HepG2 (cell line): ENCODE data around the gene KAT6B. TPM values are rescaled to one million over a fixed set of nuclear protein-coding genes. Genes with fewer than 3 reads are reported as not detected.

ENCODE experiments used
- ATAC-seq: fragments of 200-7000 bp; cut with Tn5 transposase; 3 replicates; pipeline ENCODE4 v1.9.1; 2020; ENCODE audit warnings: mild to moderate bottlenecking, moderate library complexity
- BruUV-seq: library from RNA; stranded (reverse); fragments of 400-500 nt; replicated peaks from 2 replicates; lab custom pipeline; 2021; lab: Mats Ljungman, UMichigan
- CTCF ChIA-PET: fragments of 300-600 bp; formaldehyde crosslinking; extraction: SDS; loops from one replicate; lab custom pipeline; 2021; ENCODE audit warnings: low total read pairs, inconsistent platforms, low intra/inter-chr PET ratio; lab: Yijun Ruan, JAX
- POLR2A ChIA-PET: fragments of 350-600 bp; sonication (Branson Sonifier 250); formaldehyde crosslinking; loops from one replicate; lab custom pipeline; 2020; ENCODE audit warnings: antibody characterized with exemption, inconsistent platforms; lab: Yijun Ruan, JAX
- DNase-seq: peaks from one replicate; pipeline ENCODE4 v3.0.0-alpha.2; 2015; ENCODE audit warnings: low spot score
- FAIRE-seq: peaks from 3 replicates; lab custom pipeline; 2011; peaks lifted over from hg19 to GRCh38; lab: Jason Lieb, UNC
- H2AFZ ChIP-seq: one replicate; pipeline ENCODE4 v1.6.1; 2011; ENCODE audit warnings: low read length, inconsistent platforms
- H3K27ac ChIP-seq: fragments of 300-600 bp; 3 replicates; pipeline ENCODE4 v1.8.0; 2011; ENCODE audit warnings: mixed run types, mild to moderate bottlenecking, mixed read lengths, low read length, inconsistent platforms; ENCODE audit not compliant: insufficient read depth; ENCODE audit errors: extremely low read length
- H3K27me3 ChIP-seq, 2 experiments: fragments of 200-600 bp in 1 of 2; 2 replicates in 1 of 2; 3 replicates in 1 of 2; pipeline versions ENCODE4 v1.6.0 to v1.8.0; 2011; ENCODE audit warnings: low read length in 2 of 2, mild to moderate bottlenecking in 2 of 2, moderate library complexity in 2 of 2, inconsistent platforms in 1 of 2; ENCODE audit not compliant: insufficient read depth in 2 of 2, control insufficient read depth in 1 of 2
- H3K36me3 ChIP-seq, 2 experiments: fragments of 200-600 bp in 1 of 2; replicated peaks in 1 of 2; 2 replicates in 1 of 2; 3 replicates in 1 of 2; pipeline versions ENCODE4 v1.5.1 to v1.8.0; 2011; ENCODE audit warnings: low read length in 2 of 2, inconsistent platforms in 1 of 2; ENCODE audit not compliant: insufficient read depth in 2 of 2, control insufficient read depth in 1 of 2
- H3K4me1 ChIP-seq: 2 replicates; pipeline ENCODE4 v1.5.1; 2012; ENCODE audit warnings: low read length, inconsistent platforms; ENCODE audit not compliant: insufficient read depth
- H3K4me2 ChIP-seq: 2 replicates; pipeline ENCODE4 v1.6.0; 2011; ENCODE audit warnings: low read depth, low read length, inconsistent platforms
- H3K4me3 ChIP-seq, 3 experiments: fragments of 200-600 bp in 1 of 3; sonication (generic), shearing (Covaris generic) in 1 of 3; replicated peaks in 1 of 3; 2 replicates each; pipeline ENCODE4 v1.5.1; 2011 to 2016; ENCODE audit warnings: low read length in 3 of 3, inconsistent platforms in 2 of 3, low read depth in 2 of 3, mild to moderate bottlenecking in 2 of 3, control low read depth in 1 of 3, mixed read lengths in 1 of 3; ENCODE audit not compliant: insufficient read depth in 1 of 3
- H3K79me2 ChIP-seq: one replicate; pipeline ENCODE4 v1.6.1; 2011; ENCODE audit warnings: low read length, inconsistent platforms; ENCODE audit not compliant: insufficient read depth
- H3K9ac ChIP-seq: 2 replicates; pipeline ENCODE4 v1.6.0; 2011; ENCODE audit warnings: mild to moderate bottlenecking, low read depth, low read length, inconsistent platforms; ENCODE audit not compliant: insufficient read depth
- H3K9me3 ChIP-seq: 2 replicates; pipeline ENCODE4 v1.5.1; 2012; ENCODE audit warnings: mild to moderate bottlenecking, low read length
- H4K20me1 ChIP-seq: 2 replicates; pipeline ENCODE4 v1.6.0; 2011; ENCODE audit warnings: inconsistent platforms, mild to moderate bottlenecking, low read length, moderate library complexity; ENCODE audit not compliant: insufficient read depth
- ELF1 ChIP-seq: sonication (generic); formaldehyde crosslinking; IDR thresholded peaks from 2 replicates; pipeline ENCODE4 v1.4.0; 2020; ENCODE audit warnings: missing genetic modification reagents
- GMEB2 ChIP-seq: IDR thresholded peaks from 2 replicates; pipeline ENCODE4 v1.6.1; 2016; ENCODE audit warnings: missing biosample characterization, missing genetic modification reagents, low read depth
- ZBTB40 ChIP-seq, 2 experiments: fragments of 450-650 bp in 1 of 2; sonication (generic) in 1 of 2; formaldehyde crosslinking in 1 of 2; IDR thresholded peaks; 2 replicates each; pipeline versions ENCODE4 v1.6.1 to v1.8.0; 2016 to 2022; ENCODE audit warnings: antibody characterized with exemption in 1 of 2, mild to moderate bottlenecking in 1 of 2, missing genetic modification reagents in 1 of 2
- WGBS: methylation state at CpG from one replicate; pipeline ENCODE4 v1.1.6; 2017; ENCODE audit warnings: low lambda C conversion rate; 5-methylcytosine and 5-hydroxymethylcytosine counted together
- in situ Hi-C: cut with HindIII; loops from 2 replicates; pipeline ENCODE4 v1.10.0; 2017; ENCODE audit warnings: low pct_unique_long_range_greater_than_20kb; ENCODE audit not compliant: extremely low pct_ligation_motif_present
- intact Hi-C: fragments of 100-400 bp; cut with micrococcal nuclease; formaldehyde crosslinking; loops from one replicate; pipeline ENCODE4 v1.10.0; 2022; ENCODE audit not compliant: unreplicated experiment
- polyA plus RNA-seq, 8 experiments: library from polyadenylated mRNA; depleted of rRNA in 3 of 8; stranded (reverse) in 7 of 8; unstranded in 1 of 8; fragments of >200 nt; fragmentation: Illumina TruSeq in 4 of 8; extraction: Trizol in 4 of 8; gene quantifications; 2 replicates each; pipeline versions ENCODE4 v1.2.1 to v1.2.3, GENCODE V29; 2011 to 2016; ENCODE audit warnings: low read depth in 4 of 8, missing spikeins in 1 of 8, mixed read lengths in 1 of 8; ENCODE audit not compliant: insufficient read depth in 1 of 8
- total RNA-seq, 5 experiments: library from RNA; depleted of rRNA; stranded (reverse); fragments of >200 nt; fragmentation: Illumina TruSeq; extraction: Trizol; gene quantifications; 2 replicates each; pipeline ENCODE4 v1.2.3, GENCODE V29; 2016; ENCODE audit warnings: low read depth in 1 of 5

Gene KAT6B
- total and polyA plus RNA-seq, 2 of the 13 experiments (the other 11 are each of a cell fraction or from before 2014, with no cell fraction given) = 3.0 to 9.5 TPM

- CTCF ChIA-PET = no interaction called here
- Histone ChIP-seq H3K4me3 (no peak overlapping the region), H3K36me3 (peaks cover 0 to 2% of the 10 kb centered on the region in 2 experiments; a peak in 3 of 5 replicates), H3K9me3 (no peaks in the 10 kb centered on the region), H3K79me2 (no peaks in the 10 kb centered on the region), H2AFZ (no peak overlapping the region), H4K20me1 (no peaks in the 10 kb centered on the region), H3K9ac (no peak overlapping the region), H3K27ac (no peak overlapping the region), H3K27me3 (no peaks in the 10 kb centered on the region)
- intact Hi-C loops (no loop called here), in situ Hi-C loops (no loop called here)
- no TSS peak for BruUV-seq
- no peak for ATAC-seq
- TF ChIP-seq GMEB2 (CRISPR knock-in tag) (no peak), ZBTB40 (IDR thresholded peaks at IDR 0.05) (no peak), ZBTB40 (CRISPR knock-in tag; IDR thresholded peaks at IDR 0.05) (no peak), ELF1 (no peak)
- TF ChIP-seq, all 625 proteins: peak for 0
- WGBS = 92% methylated on average over 1 of the region's 1 CpG
- peaks cover 16% of the 10 kb centered on the region for H3K4me1 ChIP-seq
- no peak for FAIRE-seq
- POLR2A ChIA-PET = no interaction called here
- H3K4me2 ChIP-seq = no peak overlapping the region
- no peak for DNase-seq
Measured at GRCh38 chr10:74870191-74870590, 43.8 kb downstream of the KAT6B start.
